WTC11 (cell line): ENCODE data around the gene LINC00305. TPM values are rescaled to one million over a fixed set of nuclear protein-coding genes. Genes with fewer than 3 reads are reported as not detected.

Experiments used
- ATAC-seq: fragments of 200-7000 bp; cut with Tn5 transposase; 2 replicates; pipeline ENCODE4 v1.10.0; 2021; ENCODE audit warnings: mild to moderate bottlenecking, moderate library complexity
- CTCF ChIA-PET: fragments of 300-600 bp; sonication (Branson Sonifier 250); formaldehyde crosslinking; loops from one replicate; lab custom pipeline; 2021; ENCODE audit warnings: antibody characterized with exemption; lab: Charles Lee
- POLR2A ChIA-PET: fragments of 350-600 bp; sonication (Branson Sonifier 250); formaldehyde crosslinking; loops from one replicate; lab custom pipeline; 2021; ENCODE audit warnings: antibody characterized with exemption; lab: Charles Lee
- DNase-seq: peaks from one replicate; pipeline ENCODE4 v3.0.0; 2021; ENCODE audit warnings: low spot score
- H3K27ac Mint-ChIP-seq: 2 replicates; pipeline ENCODE4 v1.8.0; 2021; ENCODE audit warnings: mixed read lengths
- H3K27me3 Mint-ChIP-seq: 2 replicates; pipeline ENCODE4 v1.8.0; 2021; ENCODE audit warnings: low read depth, mild to moderate bottlenecking, moderate library complexity, mixed read lengths
- H3K36me3 Mint-ChIP-seq: 2 replicates; pipeline ENCODE4 v1.8.0; 2021; ENCODE audit warnings: mixed read lengths
- H3K4me1 Mint-ChIP-seq: 2 replicates; pipeline ENCODE4 v1.8.0; 2022; ENCODE audit warnings: mixed read lengths
- H3K4me3 Mint-ChIP-seq: 2 replicates; pipeline ENCODE4 v1.8.0; 2021; ENCODE audit warnings: mild to moderate bottlenecking, moderate library complexity, mixed read lengths
- H3K9me3 Mint-ChIP-seq: 2 replicates; pipeline ENCODE4 v1.8.0; 2021; ENCODE audit warnings: mixed read lengths
- E2F1 ChIP-seq: sonication (generic); formaldehyde crosslinking; IDR thresholded peaks from 2 replicates; pipeline ENCODE4 v1.8.0; 2022; ENCODE audit warnings: mild to moderate bottlenecking, missing genetic modification reagents
- ERG ChIP-seq: fragments of 250-450 bp; sonication (Bioruptor Pico); IDR thresholded peaks from 2 replicates; pipeline ENCODE4 v1.8.0; 2021; ENCODE audit warnings: mild to moderate bottlenecking
- GRHL2 ChIP-seq: fragments of 250-450 bp; sonication (Bioruptor Pico); IDR thresholded peaks from 2 replicates; pipeline ENCODE4 v1.8.0; 2022; ENCODE audit warnings: mild to moderate bottlenecking, moderate library complexity; ENCODE audit not compliant: insufficient replicate concordance, severe bottlenecking
- KAT7 ChIP-seq: sonication (generic); formaldehyde crosslinking; IDR thresholded peaks from 2 replicates; pipeline ENCODE4 v1.8.1; 2023; ENCODE audit warnings: missing genetic modification reagents, mild to moderate bottlenecking, borderline replicate concordance
- ZNF396 ChIP-seq: fragments of 250-450 bp; sonication (Bioruptor Pico); IDR thresholded peaks from 2 replicates; pipeline ENCODE4 v1.8.0; 2021; ENCODE audit warnings: mild to moderate bottlenecking, moderate library complexity, borderline replicate concordance
- total RNA-seq: library from RNA; stranded (reverse); gene quantifications from 3 replicates; pipeline ENCODE4 v1.2.3, GENCODE V29; 2021
- TF ChIP-seq, protein P1 (sequence below): sonication (generic); formaldehyde crosslinking; IDR thresholded peaks from 2 replicates; pipeline ENCODE4 v1.8.1; 2023; ENCODE audit warnings: mild to moderate bottlenecking, missing genetic modification reagents, moderate library complexity

Gene LINC00305
- total RNA-seq, 1 experiment from 2014 or later, result not detected

GRCh38 chr18:64031411-64031810 is 117.5 kb downstream of the LINC00305 start:
- Mint-ChIP-seq H3K4me3 (no peak overlapping the region), H3K9me3 (no peaks in the 10 kb centered on the region), H3K4me1 (peaks cover 16% of the 10 kb centered on the region), H3K27me3 (no peaks in the 10 kb centered on the region; the same call in 1 of the 2 replicates), H3K27ac (no peak overlapping the region), H3K36me3 (no peaks in the 10 kb centered on the region)
- ATAC-seq (no peak), DNase-seq (no peak)
- CTCF ChIA-PET, result no interaction called here
- POLR2A ChIA-PET, result no interaction called here
- TF ChIP-seq ERG (CRISPR knock-in tag) (no peak), E2F1 (CRISPR knock-in tag) (no peak), ZNF396 (no peak), GRHL2 (no peak), KAT7 (CRISPR knock-in tag) (no peak)
- TF ChIP-seq, protein P1, sequence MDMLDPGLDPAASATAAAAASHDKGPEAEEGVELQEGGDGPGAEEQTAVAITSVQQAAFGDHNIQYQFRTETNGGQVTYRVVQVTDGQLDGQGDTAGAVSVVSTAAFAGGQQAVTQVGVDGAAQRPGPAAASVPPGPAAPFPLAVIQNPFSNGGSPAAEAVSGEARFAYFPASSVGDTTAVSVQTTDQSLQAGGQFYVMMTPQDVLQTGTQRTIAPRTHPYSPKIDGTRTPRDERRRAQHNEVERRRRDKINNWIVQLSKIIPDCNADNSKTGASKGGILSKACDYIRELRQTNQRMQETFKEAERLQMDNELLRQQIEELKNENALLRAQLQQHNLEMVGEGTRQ (CRISPR knock-in tag), result no peak

Other genes with a start within 250 kb of the LINC00305 start
- not detected in 3 replicates for gene SERPINB10, start 241.1 kb downstream of the LINC00305 start, total RNA-seq
- 3.0 to 8.1 TPM (median 6.1 TPM) in 3 replicates for gene HMSD, start 199.8 kb downstream of the LINC00305 start, total RNA-seq
- gene SERPINB8, start 179.0 kb downstream of the LINC00305 start, total RNA-seq, result 0.46 to 0.73 TPM (median 0.57 TPM) in 3 replicates